Peyer's patch (tissue), 4 donors: ENCODE data around the gene CACNA2D3. TPM values are rescaled to one million over a fixed set of nuclear protein-coding genes. Genes with fewer than 3 reads are reported as not detected.

Experiments
- DNase-seq, 3 donors: peaks; one replicate each; pipeline ENCODE4 v3.0.0-alpha.2; 2017 to 2019
- H3K27ac ChIP-seq, 4 donors: fragments of 200-600 bp; sonication (generic); one replicate each; pipeline ENCODE4 v1.5.1; 2016 to 2019
- H3K27me3 ChIP-seq, 2 donors: fragments of 200-600 bp; sonication (generic); one replicate each; pipeline ENCODE4 v1.5.1; 2019
- H3K36me3 ChIP-seq, 3 donors: fragments of 200-600 bp; sonication (generic); one replicate each; pipeline ENCODE4 v1.5.1; 2016 to 2019
- H3K4me1 ChIP-seq, 4 donors: fragments of 200-600 bp; sonication (generic); one replicate each; pipeline ENCODE4 v1.5.1; 2016 to 2019
- H3K4me3 ChIP-seq, 4 donors: fragments of 200-600 bp; sonication (generic); 1 replicate in 3 of 4; 2 replicates in 1 of 4; pipeline ENCODE4 v1.5.1; 2016 to 2019; ENCODE audit warnings: mild to moderate bottlenecking in 1 of 4
- H3K9me3 ChIP-seq, 4 donors: fragments of 200-600 bp; sonication (generic); one replicate each; pipeline ENCODE4 v1.5.1; 2016 to 2019; ENCODE audit warnings: mild to moderate bottlenecking in 1 of 4
- POLR2A ChIP-seq, 2 donors: fragments of 450-650 bp; IDR thresholded peaks; one replicate each; pipeline ENCODE4 v1.5.1; 2017; ENCODE audit warnings: antibody characterized with exemption in 2 of 2, mild to moderate bottlenecking in 2 of 2, moderate library complexity in 2 of 2
- total RNA-seq, 4 donors: library from RNA; depleted of rRNA; stranded (reverse); fragments of >200 nt; gene quantifications; one replicate each; pipeline ENCODE4 v1.1.0, GENCODE V29; 2016
- TF ChIP-seq, protein P1 (sequence below), 6 experiments: fragments of 450-650 bp in 4 of 6; fragments of 200-600 bp in 2 of 6; sonication (generic) in 1 of 6; IDR thresholded peaks; one replicate each; pipeline ENCODE4 v1.5.1; 2017 to 2019; ENCODE audit warnings: antibody characterized with exemption in 6 of 6, mild to moderate bottlenecking in 3 of 6, moderate library complexity in 1 of 6

CACNA2D3 gene
- total RNA-seq, 4 donors from 2014 or later, result 0.27 to 5.0 TPM; not detected in 2

DNA sequence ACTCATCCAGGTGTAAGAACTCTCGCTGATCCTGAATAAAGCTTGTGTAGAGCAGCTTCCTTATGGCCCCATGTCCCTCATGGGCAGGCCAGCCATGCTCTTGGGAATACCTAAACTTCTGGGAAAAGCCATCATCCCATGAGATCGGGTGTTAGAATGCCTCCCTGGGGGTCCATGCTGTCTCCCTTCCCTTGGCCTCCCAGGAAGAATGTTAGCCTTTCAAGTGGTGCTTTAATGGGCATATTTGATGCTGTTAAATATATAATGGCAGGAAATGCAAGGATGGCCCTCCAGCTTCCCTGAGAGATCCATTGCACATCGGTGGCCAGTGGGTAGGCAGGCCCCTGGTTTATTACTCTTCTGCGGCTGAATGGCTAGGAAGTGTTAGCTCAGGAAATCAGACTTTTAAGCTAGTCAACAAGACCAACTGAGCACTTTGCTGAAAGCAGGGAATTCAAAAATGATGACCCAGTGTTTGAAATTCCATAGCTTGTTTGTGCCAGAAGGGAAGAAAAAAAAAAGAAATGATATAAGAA is 866.0 kb downstream of the CACNA2D3 start:
- Histone ChIP-seq H3K4me3 (no peak overlapping the region), H3K36me3 (no peaks in the 10 kb centered on the region), H3K27me3 (no peaks in the 10 kb centered on the region), H3K4me1 (peaks cover 0 to 3% (median 0%) of the 10 kb centered on the region in 4 donors), H3K9me3 (no peaks in the 10 kb centered on the region), H3K27ac (no peak overlapping the region)
- TF ChIP-seq, protein P1, sequence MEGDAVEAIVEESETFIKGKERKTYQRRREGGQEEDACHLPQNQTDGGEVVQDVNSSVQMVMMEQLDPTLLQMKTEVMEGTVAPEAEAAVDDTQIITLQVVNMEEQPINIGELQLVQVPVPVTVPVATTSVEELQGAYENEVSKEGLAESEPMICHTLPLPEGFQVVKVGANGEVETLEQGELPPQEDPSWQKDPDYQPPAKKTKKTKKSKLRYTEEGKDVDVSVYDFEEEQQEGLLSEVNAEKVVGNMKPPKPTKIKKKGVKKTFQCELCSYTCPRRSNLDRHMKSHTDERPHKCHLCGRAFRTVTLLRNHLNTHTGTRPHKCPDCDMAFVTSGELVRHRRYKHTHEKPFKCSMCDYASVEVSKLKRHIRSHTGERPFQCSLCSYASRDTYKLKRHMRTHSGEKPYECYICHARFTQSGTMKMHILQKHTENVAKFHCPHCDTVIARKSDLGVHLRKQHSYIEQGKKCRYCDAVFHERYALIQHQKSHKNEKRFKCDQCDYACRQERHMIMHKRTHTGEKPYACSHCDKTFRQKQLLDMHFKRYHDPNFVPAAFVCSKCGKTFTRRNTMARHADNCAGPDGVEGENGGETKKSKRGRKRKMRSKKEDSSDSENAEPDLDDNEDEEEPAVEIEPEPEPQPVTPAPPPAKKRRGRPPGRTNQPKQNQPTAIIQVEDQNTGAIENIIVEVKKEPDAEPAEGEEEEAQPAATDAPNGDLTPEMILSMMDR (IDR thresholded peaks at IDR 0.05), result no peak
- no peak for TF ChIP-seq POLR2A (IDR thresholded peaks at IDR 0.05)
- DNase-seq, result no peak

GRCh38 chr3:54988838-54989630 is 866.7 kb downstream of the CACNA2D3 start:
- DNase-seq, result peak in 2 of 3 donors; percentile 19 to 50
- TF ChIP-seq, protein P1 (IDR thresholded peaks at IDR 0.05), result no peak
- TF ChIP-seq POLR2A (IDR thresholded peaks at IDR 0.05), result no peak
- H3K36me3 ChIP-seq, result no peaks in the 10 kb centered on the region
- no peaks in the 10 kb centered on the region for H3K9me3 ChIP-seq
- no peaks in the 10 kb centered on the region for H3K27me3 ChIP-seq
- H3K4me3 ChIP-seq, result no peak overlapping the region
- peaks cover 0 to 3% (median 0%) of the 10 kb centered on the region in 4 donors for H3K4me1 ChIP-seq
- H3K27ac ChIP-seq, result no peak overlapping the region

GRCh38 chr3:54994111-54994513 is 871.8 kb downstream of the CACNA2D3 start:
- H3K36me3 ChIP-seq, result no peaks in the 10 kb centered on the region
- H3K4me1 ChIP-seq, result peaks cover 0 to 3% (median 0%) of the 10 kb centered on the region in 4 donors
- TF ChIP-seq, protein P1 (IDR thresholded peaks at IDR 0.05), result no peak
- TF ChIP-seq POLR2A (IDR thresholded peaks at IDR 0.05), result no peak
- no peak for DNase-seq
- H3K27me3 ChIP-seq, result no peaks in the 10 kb centered on the region
- no peaks in the 10 kb centered on the region for H3K9me3 ChIP-seq
- H3K27ac ChIP-seq, result no peak overlapping the region
- no peak overlapping the region for H3K4me3 ChIP-seq

DNA sequence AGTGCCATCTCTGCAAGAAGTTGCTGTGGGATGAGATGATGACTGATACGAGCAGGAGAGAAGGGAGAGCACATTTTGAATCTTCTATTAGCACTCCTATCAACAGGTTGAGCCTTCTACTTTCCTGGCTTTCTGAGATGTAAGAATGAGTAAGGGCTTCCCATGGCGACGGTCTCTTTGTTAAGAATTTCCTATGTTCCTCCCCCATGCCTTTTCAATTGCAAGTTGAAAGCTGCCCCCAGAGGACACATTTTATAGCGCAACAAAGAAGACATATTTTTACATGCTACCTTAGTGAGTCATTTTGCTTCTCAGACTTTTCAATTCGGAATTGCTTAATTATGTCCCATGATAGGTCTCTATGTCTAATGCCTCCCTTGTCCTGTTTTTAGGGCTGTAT is 876.8 kb downstream of the CACNA2D3 start:
- H3K27ac ChIP-seq, result no peak overlapping the region
- no peak for DNase-seq

DNA sequence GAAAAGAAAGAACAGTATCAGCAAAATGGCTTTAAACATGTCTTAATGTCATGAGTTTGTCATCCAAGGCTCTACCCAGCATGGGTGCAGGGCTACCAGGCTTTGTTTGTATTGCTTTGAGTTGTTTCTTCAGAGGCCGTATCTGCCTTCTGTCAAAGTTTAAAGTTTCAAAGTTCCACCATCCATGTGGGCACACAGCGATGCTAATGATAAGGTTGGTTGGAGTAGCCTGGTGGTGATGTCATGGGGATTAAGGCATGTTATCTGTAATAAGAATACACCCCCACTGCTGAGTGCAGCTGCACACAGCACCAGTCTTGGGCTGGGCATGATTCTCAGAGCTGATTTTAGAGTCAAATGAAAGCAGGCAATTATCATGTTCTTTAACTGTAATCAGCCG is 877.5 kb downstream of the CACNA2D3 start:
- no peaks in the 10 kb centered on the region for H3K4me1 ChIP-seq
- H3K9me3 ChIP-seq, result no peaks in the 10 kb centered on the region
- DNase-seq, result no peak
- H3K27me3 ChIP-seq, result no peaks in the 10 kb centered on the region
- no peak overlapping the region for H3K27ac ChIP-seq
- H3K36me3 ChIP-seq, result no peaks in the 10 kb centered on the region
- no peak for TF ChIP-seq POLR2A (IDR thresholded peaks at IDR 0.05)
- TF ChIP-seq, protein P1 (IDR thresholded peaks at IDR 0.05), result no peak
- no peak overlapping the region for H3K4me3 ChIP-seq

More for the DNA sequence above, 876.8 kb downstream of the CACNA2D3 start:
- Histone ChIP-seq H3K4me1 (no peaks in the 10 kb centered on the region), H3K9me3 (no peaks in the 10 kb centered on the region), H3K36me3 (no peaks in the 10 kb centered on the region), H3K4me3 (no peak overlapping the region), H3K27me3 (no peaks in the 10 kb centered on the region)
- TF ChIP-seq POLR2A (IDR thresholded peaks at IDR 0.05), result no peak
- TF ChIP-seq, protein P1 (IDR thresholded peaks at IDR 0.05), result no peak
